ENCODE results near the gene IL10.
A peak's percentile ranks its signal among the peaks of the same experiment; 100 is the strongest.
"Not testable (repeated sequence)": the region's sequence is repeated elsewhere in the genome, so short reads cannot be mapped to it uniquely, and the experiment has no call there.

IL10 gene

DNA sequence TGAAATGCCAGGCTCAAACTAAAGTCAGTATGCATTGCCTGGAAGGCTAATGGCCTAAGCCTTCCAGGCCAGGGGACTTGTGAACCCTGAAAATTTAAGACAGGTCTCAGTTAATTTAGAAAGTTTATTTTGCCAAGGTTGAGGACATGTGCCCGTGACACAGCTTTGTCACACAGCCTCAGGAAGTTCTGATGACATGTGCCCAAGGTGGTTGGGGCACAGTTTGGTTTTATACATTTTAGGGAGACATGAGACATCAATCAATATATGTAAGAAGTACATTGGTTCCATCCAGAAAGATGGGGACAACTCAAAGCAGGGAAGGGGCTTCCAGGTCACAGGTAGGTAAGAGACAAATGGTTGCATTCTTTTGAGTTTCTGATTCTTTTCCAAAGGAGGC, 6.5 kb downstream of the IL10 start:
- not testable (repeated sequence) for DNase-seq (ENCODE audit: low spot score)

DNA sequence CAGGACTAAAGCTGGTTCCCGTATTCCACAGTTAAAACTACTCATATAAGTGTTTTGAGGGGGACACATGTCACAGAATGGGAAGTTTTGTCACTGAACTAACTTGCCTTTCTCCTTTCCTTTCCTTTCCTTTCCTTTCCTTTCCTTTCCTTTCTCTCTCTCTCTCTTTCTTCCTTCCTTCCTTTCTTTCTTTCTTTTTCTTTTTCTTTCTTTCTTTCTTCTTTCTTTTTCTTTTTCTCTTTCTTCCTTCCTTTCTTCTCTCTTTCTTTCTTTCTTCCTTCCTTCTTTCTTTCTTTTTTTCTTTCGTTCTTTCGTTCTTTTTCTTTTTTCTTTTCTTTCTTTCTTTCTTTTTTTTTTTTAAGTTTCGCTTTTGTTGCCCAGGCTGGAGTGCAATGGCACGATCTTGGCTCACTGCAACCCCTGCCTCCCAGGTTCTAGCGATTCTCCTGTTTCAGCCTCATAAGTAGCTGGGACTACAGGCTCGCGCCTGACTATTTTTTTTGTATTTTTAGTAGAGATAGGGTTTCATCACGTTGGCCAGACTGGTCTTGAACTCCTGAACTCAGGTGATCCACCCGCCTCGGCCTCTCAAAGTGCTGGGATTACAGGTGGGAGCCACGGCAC, 9.4 kb downstream of the IL10 start:
- not testable (repeated sequence) for DNase-seq (ENCODE audit: low spot score)

DNA sequence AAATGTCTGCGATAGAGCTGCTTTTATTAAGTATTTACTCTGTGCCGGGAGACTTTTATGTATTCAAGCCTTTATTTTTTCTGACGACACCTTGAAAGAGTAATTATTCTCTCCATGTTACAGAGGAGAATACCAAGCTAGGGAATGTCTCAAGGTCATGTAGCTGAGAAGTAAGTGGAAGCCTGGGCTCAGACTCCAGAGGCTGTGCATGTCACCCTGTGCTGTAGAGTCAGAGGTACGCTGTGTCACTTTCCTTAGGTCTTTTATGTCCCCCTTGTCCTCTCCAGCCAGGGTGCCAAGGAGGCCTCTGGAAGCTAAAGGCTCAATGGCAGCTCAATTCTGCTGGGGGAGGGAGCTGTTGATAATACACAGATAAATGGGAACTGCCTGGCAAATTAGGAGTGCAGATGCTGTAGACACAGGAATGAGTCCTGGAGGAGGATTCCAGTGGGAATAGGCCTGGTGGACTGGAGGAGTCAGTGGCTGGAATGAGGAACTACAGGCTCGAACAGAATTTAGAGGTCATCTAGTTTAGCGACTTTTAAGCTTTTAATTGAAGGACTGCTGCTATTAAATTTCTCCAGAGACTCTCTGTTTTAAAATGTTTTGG, 11.0 kb downstream of the IL10 start:
- no peak for DNase-seq (ENCODE audit: low spot score)

DNA sequence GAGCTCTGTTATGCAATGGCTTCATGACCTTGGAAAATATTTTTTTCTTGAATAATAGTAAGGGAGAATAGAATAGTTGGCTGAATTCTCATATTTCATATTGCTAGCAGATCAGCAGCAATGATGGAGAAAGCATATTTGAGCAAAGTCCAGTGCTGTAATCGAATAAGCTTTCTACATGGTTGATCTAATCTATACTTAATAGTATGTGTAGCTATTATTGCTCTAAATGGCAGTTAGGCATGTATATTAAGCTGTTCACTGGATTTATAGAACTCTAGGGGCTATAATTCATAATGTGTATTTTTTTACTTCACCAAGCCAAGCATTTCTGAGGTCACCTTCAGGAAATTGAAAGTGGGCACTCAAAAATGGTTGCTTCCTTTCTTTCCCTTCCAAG, 11.7 kb downstream of the IL10 start:
- no peak for DNase-seq (ENCODE audit: low spot score)

- DNase-seq (ENCODE audit: low spot score): no peak
Measured at GRCh38 chr1:206757524-206758266, 14.6 kb downstream of the IL10 start.

GRCh38 chr1:206754011-206754410, 18.3 kb downstream of the IL10 start:
- DNase-seq (ENCODE audit: low spot score): no peak

GRCh38 chr1:206753141-206753540, 19.2 kb downstream of the IL10 start:
- DNase-seq (ENCODE audit: low spot score): no peak

DNA sequence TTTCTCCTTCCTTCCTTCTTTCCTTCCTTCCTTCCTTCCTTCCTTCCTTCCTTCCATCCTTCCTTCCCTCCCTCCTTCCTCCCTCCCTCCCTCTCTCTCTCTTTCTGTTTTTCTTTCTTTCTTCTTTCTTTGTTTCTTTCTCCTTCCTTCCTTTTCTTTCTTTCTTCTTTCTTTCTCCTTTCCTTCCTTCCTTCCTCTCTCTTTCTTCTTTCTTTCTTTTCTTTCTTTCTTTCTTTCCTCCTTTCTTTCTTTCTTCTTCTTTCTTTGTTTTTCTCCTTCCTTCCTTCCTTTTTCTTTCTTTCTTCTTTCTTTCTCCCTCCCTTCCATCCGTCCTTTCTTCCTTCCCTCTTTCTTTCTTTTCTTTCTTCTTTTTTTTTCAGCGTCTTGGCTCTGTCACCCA, 19.8 kb downstream of the IL10 start:
- no peak for DNase-seq (ENCODE audit: low spot score)

DNA sequence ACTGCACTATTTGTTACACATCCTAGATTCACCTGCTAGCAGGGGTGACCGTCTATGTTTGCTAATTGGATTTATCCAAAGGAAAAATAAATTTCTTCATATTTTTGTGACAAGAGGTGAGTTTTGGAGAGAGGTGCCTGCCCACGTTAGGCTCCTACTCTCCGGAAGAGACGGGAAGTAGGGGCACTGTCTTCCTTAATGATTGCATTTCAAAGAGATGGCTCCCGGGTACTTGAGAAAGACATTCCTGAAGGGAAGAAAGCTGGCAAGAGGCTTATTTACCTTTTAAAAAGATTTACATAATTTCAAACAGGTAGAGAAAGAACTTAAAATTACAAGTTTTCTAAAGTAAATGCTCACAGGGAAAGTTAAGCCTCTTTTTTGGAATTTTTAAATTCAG, 20.4 kb downstream of the IL10 start:
- DNase-seq (ENCODE audit: low spot score): no peak

- no peak for DNase-seq (ENCODE audit: low spot score)
Measured at GRCh38 chr1:206748348-206749030, 23.8 kb downstream of the IL10 start.

DNA sequence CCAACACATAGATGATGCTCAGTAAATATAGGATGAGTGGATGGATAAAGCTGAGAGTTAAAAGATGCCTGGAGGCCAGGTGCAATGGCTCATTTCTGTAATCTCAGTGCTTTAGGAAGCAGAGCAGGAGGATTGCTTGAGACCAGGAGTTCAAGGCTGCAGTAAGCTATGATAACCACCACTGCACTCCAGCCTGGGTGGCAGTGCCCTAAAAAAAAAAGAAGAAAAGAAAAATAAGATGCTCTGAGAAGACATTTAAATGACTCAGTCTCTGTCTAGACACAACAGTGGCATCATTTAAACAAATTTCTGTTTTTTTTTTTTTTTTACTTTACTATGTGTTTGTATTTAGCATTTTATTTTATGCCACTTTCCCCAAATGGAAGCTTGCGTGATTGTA, 27.0 kb downstream of the IL10 start:
- DNase-seq (ENCODE audit: low spot score): no peak

GRCh38 chr1:206744683-206745082, 27.6 kb downstream of the IL10 start:
- DNase-seq (ENCODE audit: low spot score): no peak

GRCh38 chr1:206742719-206743383, 29.4 kb downstream of the IL10 start:
- no peak for DNase-seq (ENCODE audit: low spot score)

- DNase-seq (ENCODE audit: low spot score): no peak
Measured at GRCh38 chr1:206741142-206741701, 31.1 kb downstream of the IL10 start.

GRCh38 chr1:206739411-206740076, 32.8 kb downstream of the IL10 start:
- no peak for DNase-seq (ENCODE audit: low spot score)

- peak; percentile 41 for DNase-seq (ENCODE audit: low spot score)
Measured at GRCh38 chr1:206738370-206739366, 33.6 kb downstream of the IL10 start.

DNA sequence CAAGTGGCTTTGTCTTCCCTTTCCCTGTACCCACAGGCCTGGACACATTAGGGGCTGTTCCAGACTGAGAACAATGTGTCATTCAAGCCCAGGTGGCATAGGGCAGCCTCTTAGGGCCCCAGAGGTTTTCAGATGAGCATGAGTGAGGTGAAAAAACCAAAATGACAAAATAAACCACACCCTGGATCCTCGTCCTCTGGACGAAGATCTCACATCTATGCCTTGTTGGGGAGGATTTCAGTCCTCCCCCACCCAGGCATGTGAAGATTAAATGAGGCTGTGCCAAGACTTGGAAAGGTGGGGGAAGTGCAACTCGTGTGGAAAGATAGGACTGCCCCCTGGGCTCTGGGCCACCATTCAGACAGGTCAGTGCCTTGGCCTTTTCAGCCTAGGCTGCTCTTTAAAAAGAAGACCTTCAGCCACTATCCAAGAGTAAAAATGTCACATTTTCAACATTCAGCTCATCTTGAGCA, 34.5 kb downstream of the IL10 start:
- DNase-seq (ENCODE audit: low spot score): no peak

- DNase-seq (ENCODE audit: low spot score): no peak
Measured at GRCh38 chr1:206736878-206737728, 35.2 kb downstream of the IL10 start.

DNA sequence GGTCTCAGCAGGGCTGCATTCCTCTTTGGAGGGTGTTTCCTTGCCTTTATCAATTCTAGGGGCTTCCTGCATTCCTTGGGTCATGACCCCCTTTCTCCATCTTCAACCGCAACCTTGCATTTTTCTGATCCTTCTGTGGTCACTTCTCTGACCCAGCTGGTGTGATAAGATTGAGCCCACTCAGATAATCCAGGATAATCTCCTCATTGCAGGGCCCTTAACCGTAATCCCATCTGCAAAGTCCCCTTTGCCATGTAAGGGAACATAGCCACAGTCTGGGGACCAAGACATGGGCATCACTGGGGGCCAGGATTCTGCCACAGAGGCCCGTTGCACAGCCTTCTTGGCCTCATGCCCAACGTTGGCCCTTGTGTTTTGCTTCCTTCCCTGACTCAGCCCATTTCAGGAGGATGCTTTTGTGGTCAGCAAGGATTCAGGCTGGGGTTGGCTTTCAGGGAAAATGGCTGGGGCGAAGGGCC, 36.7 kb downstream of the IL10 start:
- DNase-seq (ENCODE audit: low spot score): peak; percentile 25
